Fibroblast of skin of right biceps (primary cell): ENCODE measurements around the gene TMEM135.
A peak's percentile ranks its signal among the peaks of the same experiment; 100 is the strongest.

Source experiments
- DNase-seq: peaks from one replicate; pipeline ENCODE4 v3.0.0-alpha.2; 2013

The TMEM135 gene

DNA sequence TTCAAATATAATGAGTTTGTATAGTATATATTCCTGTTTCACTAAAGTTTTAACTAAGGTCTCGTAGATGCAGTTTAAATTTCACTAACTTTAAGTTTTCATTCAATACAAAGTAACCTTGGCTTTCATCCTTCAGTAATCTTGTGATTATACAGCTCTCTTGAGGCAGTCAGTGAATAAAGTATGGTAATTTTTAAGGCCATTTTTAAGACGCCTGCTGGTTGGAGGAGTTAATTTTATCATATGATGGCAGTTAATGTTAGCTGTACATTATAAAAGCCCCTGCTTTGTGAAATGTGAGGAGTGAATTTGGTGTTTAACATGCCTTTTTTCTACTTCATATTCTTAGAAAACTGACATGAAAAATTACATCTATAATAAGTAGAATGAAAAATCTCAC is 163.6 kb downstream of the TMEM135 start:
- DNase-seq: no peak

DNA sequence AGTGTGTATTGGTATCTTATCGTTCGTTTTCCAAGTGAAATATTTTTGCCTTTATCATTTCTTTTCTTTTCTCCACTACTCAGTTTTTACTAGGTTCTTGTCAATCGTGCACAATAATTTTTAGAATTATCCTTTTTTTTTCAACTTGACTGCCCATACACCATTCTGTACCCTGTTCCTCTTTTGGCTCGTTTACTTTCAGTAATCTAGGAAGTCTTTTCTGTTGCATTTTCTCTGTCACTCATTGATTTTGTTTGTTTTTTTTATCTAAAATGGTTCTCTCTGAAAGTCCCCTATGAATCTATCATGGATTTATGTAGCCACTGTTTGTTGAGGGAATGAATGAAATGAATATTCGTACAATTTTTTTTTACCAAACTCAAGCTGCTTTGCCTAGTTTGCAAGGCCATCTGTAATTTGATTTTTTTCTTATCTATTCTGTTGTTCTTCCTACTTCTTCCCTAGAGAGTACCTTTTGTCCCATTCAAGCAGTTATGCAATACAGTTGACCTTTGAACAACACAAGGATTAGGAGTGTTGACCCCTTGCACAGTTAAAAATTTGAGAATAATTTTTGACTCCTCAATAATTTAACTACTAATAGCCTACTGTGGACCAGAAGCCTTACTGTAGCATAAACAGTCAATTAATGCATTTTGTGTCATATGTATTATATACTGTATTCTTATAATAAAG is 166.3 kb downstream of the TMEM135 start:
- no peak for DNase-seq

- peak; percentile 14 for DNase-seq
These were observed 175.2 kb downstream of the TMEM135 start for GRCh38 chr11:87212891-87213290.

DNA sequence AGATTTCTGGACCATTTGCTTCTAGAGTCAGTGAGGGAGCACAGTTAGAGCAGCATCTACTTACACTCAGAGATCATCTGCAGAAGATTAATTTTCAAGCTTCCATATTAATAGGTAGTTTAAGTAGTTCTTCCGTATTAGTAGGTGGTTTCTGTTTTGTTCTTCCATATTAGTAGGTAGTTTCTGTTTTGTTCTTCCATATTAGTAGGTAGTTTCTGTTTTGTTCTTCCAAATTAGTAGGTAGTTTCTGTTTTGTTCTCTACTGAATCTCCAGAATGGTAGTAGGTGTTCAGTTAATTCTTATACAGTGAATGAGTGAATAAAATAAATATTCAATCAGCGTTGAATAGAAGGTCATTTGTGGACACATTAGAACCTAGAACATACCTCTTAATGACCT is 175.7 kb downstream of the TMEM135 start:
- DNase-seq: no peak

DNA sequence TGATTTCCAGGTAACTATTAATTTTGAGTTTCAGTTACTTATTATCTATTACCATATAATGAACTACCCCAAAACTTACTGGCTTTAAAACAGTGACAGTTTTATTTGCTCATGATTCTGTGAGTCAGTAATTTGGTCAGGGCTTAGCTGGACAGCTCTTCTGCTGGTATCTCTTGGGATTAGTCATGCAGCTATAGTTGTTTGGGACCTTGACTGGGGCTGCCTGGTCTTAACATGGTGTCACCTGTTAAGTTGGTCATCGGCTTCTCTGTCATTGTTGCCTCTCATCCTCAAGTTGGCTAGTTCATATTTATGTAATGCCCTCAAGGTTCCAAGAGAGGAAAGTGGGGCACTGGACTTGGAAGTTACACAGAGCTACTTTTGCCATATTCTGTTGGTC is 177.5 kb downstream of the TMEM135 start:
- DNase-seq: peak; percentile 7

DNA sequence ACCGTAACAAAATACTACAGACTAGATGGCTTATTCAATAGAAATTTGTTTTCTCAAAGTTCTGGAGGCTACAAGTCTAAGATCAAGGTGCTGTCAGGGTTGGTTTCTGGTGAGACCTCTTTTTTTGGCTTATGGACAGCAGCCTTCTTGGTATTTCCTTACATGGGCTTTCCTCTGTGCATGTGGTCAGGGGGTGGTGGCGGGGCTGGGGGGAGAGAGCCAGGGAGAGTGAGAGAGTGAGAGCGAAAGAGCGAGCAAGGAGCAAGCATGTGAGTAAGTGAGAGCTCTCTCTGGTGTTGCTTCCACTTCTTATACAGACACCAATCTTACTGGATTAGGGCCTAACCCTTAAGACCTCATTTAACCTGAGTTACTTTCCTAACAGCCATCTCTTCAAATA is 181.5 kb downstream of the TMEM135 start:
- DNase-seq: no peak

- DNase-seq: no peak
These were observed 186.1 kb downstream of the TMEM135 start for GRCh38 chr11:87223816-87224215.

DNA sequence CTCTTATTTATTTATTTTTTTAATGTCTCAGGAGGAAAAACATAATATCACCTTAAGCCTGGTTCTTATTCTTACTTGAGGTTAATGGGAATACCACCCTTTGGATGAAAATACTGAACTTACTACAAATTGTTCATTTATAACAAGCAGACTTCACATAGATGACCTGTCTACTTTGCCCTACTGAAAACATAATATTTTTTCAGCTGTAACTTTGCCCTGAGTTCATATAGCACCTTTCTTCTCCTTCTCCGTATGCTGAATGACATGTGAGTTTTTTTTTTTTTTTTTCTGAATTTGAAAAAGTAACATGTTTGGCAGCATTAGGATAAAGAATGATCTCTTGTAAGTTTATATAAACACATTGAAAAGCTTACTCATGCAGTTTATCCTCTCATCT is 186.8 kb downstream of the TMEM135 start:
- no peak for DNase-seq

DNA sequence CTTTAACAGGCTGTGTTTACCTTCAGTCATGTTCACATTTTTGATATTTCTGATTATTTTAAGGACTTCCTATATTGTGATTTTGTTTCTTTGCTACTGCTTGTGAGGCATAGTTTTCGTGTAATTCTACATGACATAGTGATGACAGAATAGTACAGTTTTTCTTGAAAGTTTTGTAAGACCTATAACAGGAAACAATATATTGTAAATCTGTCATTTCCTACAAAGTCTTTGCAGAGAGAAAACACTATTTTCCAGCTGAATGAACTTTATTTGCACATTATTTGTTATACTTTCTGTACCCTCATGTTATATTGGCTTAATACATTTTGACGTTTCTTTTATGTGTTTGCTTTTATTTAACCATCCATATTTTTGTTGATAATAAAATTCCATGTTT is 191.1 kb downstream of the TMEM135 start:
- DNase-seq: no peak

GRCh38 chr11:87230995-87231394 is 193.3 kb downstream of the TMEM135 start:
- no peak for DNase-seq

DNA sequence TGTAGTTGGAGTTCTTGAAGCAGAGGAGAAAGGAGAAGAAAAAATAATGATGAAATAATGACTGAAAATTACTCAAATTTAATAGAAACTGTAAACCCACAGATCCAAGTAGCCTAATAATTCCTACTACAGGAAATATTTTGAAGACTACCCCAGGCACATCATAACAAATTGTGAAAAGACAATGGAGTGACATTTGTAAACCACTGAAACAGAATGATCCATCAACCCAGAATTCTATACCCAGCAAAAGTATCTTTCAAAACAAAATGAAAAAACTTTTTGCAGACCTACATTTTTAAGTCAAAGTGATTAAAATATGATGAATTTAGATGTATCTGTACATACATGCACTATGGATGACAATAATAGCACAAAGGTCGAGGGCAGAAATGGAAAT is 194.6 kb downstream of the TMEM135 start:
- no peak for DNase-seq

- DNase-seq: no peak
These were observed 197.6 kb downstream of the TMEM135 start for GRCh38 chr11:87235366-87235765.

DNA sequence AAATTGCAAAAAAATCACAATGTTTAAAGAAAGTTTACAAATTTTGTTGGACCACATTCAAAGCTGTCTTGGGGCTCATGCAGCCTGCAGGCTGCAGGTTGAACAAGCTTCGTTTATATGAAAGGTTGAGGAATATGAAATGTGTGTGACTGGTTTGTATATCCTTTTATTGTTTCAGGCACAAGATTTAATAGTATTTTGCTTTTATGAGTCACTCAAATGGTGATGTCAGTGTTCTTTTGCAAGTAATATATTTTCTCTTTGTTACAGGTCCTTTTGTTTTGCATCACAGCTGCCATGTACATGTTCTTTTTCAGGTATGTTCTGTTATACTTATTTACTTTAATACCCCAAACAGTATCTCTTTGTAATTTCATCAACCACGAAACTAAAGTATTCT is 198.6 kb downstream of the TMEM135 start:
- no peak for DNase-seq

DNA sequence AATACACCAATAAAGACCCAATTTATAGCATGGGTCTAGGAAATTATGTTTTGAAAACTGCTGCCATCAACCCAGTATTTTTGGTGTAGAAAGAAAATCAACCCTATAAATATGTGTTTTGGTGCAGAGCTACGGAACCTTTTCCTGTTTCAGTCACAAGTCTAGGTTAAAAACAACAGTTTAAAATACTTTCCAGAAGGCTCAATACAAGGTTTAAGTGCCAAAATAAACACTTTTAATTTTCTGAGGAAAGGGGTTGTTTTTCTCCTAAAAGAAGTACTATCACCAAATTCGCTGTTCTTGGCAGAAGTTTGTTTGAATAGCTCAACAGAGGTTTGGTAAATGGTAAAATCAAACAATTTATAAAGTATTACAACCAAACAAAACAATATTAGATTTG is 201.3 kb downstream of the TMEM135 start:
- DNase-seq: no peak

- no peak for DNase-seq
These were observed 201.8 kb downstream of the TMEM135 start for GRCh38 chr11:87239531-87239930.

DNA sequence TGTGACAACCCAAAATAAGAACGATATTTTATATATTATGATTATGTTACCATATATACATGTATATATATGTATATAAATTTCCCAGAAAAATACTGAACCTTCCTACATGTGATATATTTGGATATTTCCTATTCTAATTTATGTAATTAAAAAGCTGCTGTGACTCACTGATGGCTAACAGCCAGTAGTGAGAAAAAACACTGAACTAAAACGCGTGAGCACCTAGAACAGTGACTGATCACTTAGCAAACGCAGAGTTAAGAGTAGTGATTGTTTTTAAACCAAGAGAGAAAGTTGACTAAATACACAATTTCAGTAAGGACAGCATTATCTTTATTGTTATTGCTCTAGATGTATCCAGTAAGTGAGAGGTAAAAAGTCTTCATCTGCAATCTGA is 213.8 kb downstream of the TMEM135 start:
- DNase-seq: no peak

GRCh38 chr11:87252869-87253268 is 215.1 kb downstream of the TMEM135 start:
- DNase-seq: no peak

- DNase-seq: no peak
These were observed 216.8 kb downstream of the TMEM135 start for GRCh38 chr11:87254562-87254961.

DNA sequence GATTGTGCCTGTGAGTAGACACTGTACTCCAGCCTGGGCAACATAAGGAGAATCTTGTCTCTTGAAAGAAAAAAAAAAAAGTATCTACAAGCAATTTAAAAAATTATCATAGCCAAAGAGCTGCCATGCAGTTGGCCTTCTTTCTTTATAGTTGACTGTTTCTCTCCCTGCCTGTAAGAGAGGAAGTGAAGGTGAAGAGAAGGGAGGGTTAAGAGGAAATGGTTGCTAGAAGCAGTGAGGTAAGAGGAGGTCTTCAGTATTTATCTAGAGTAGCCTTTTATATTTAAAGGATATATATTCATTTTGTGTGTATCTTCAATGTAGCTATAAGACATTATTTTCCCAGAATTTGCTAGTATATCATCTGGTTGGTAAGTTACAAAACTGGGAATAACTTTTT is 217.9 kb downstream of the TMEM135 start:
- DNase-seq: no peak

GRCh38 chr11:87256694-87257340 is 219.1 kb downstream of the TMEM135 start:
- no peak for DNase-seq

- DNase-seq: no peak
These were observed 220.6 kb downstream of the TMEM135 start for GRCh38 chr11:87258171-87258833.

DNA sequence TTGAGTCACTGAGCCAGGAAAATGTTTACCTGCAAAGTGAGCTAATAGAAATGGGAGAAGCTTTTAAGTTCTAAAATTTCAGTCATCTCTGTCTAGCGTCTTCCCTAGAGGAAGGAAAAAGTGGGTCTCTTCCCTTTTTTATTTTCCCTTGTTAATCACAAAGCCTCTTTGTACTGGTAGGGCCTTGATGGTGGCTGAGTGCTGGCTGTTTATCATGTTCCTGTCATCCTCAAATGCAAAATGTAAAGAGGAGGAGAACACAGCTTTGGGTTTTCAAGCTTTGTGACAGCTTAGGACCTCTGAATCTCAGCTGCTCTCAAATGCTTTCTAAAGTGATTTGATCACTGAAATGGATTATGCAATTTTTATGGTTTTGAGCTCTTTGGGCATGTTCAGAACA is 222.0 kb downstream of the TMEM135 start:
- no peak for DNase-seq

DNA sequence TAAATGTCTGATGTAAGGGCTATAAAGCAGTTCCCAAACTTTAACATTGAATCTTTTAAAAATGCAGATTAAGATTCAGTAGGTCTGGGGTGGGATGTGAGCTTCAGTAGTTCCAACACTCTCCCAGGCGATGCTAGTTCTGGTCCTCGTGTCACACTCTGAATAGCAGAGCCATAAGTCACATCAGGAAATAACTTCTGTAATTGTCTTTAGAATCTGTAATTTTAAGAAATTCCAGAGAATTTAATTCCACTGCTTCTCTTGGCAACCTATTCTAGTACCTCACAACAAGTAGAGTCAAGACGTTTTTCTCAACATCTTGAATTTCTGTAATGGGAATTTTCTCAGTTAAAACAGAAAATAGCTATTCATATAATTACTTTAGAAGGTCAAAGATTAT is 223.1 kb downstream of the TMEM135 start:
- DNase-seq: peak; percentile 42

DNA sequence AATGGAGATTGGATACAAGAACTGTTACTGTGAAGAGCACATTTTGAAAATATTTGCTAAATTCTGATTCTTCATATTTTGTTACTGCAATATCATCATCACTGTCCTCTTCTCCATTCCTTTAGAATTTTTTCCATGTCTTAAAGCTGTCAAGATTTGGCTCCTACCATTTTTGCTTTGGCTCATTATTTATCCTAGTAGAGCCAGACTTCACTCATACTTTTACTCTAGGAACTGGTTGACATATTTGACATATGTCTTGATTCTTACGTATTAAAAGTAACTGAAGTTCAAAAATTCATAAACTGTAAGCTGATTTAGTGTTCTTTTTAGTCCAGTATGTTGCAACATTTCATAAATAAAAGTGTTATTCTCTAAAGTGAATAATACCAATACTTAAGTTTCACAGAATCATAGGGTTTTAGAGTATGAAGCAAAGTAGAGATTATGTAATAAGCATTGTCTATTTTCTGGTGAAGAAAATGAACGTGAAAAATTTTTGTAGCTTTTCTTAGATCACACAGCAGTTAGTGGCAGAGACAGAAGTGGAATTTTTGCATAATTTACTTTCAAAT is 225.6 kb downstream of the TMEM135 start:
- no peak for DNase-seq
